Spleen (tissue), 11 donors: ENCODE data around the gene STAG3. TPM values are rescaled to one million over a fixed set of nuclear protein-coding genes. Genes with fewer than 3 reads are reported as not detected.

Experiments
- DNase-seq: peaks from one replicate; pipeline ENCODE4 v3.0.0-alpha.2; 2020
- H3K27ac ChIP-seq, 8 donors: fragments of 200-600 bp; sonication (generic) in 7 of 8; 1 replicate in 4 of 8; 2 replicates in 4 of 8; pipeline versions ENCODE4 v1.5.0 to v1.8.0; 2016 to 2021; ENCODE audit warnings: inconsistent platforms in 4 of 8, mild to moderate bottlenecking in 4 of 8, moderate library complexity in 1 of 8
- H3K27me3 ChIP-seq, 7 donors: fragments of 200-600 bp; sonication (generic) in 6 of 7; replicated peaks in 1 of 7; 1 replicate in 4 of 7; 2 replicates in 3 of 7; pipeline versions ENCODE4 v1.5.0 to v1.8.0; 2016 to 2021; ENCODE audit warnings: inconsistent platforms in 3 of 7, mild to moderate bottlenecking in 1 of 7
- H3K36me3 ChIP-seq, 6 donors: fragments of 200-600 bp; sonication (generic) in 5 of 6; 1 replicate in 4 of 6; 2 replicates in 2 of 6; pipeline versions ENCODE4 v1.5.0 to v1.8.0; 2016 to 2021; ENCODE audit warnings: inconsistent platforms in 2 of 6
- H3K4me1 ChIP-seq, 6 donors: fragments of 200-600 bp; sonication (generic) in 5 of 6; 1 replicate in 3 of 6; 2 replicates in 3 of 6; pipeline versions ENCODE4 v1.5.0 to v1.8.0; 2016 to 2021; ENCODE audit warnings: inconsistent platforms in 3 of 6
- H3K4me3 ChIP-seq, 8 donors: fragments of 200-600 bp; sonication (generic) in 7 of 8; 1 replicate in 4 of 8; 2 replicates in 4 of 8; pipeline versions ENCODE4 v1.5.0 to v1.8.0; 2016 to 2021; ENCODE audit warnings: inconsistent platforms in 4 of 8, mild to moderate bottlenecking in 4 of 8, moderate library complexity in 2 of 8
- H3K9me3 ChIP-seq, 8 donors: fragments of 200-600 bp; sonication (generic) in 7 of 8; 1 replicate in 4 of 8; 2 replicates in 4 of 8; pipeline versions ENCODE4 v1.5.0 to v1.8.0; 2016 to 2021; ENCODE audit warnings: inconsistent platforms in 4 of 8
- POLR2A ChIP-seq, 3 donors: fragments of 450-650 bp; IDR thresholded peaks; one replicate each; pipeline ENCODE4 v1.5.1; 2017; ENCODE audit warnings: antibody characterized with exemption in 3 of 3, mild to moderate bottlenecking in 1 of 3
- POLR2AphosphoS5 ChIP-seq, 3 donors: sonication (generic); formaldehyde crosslinking; IDR thresholded peaks; one replicate each; pipeline ENCODE4 v1.5.1; 2017; ENCODE audit warnings: antibody characterized with exemption in 3 of 3
- WGBS, 5 donors: extraction: QIAGEN DNeasy Blood & Tissue Kit in 3 of 5; methylation state at CpG; one replicate each; pipeline versions ENCODE4 v1.1.5 to v1.1.7; 2013 to 2018; 5-methylcytosine and 5-hydroxymethylcytosine counted together
- intact Hi-C: fragments of 100-400 bp; cut with DNase I; formaldehyde crosslinking; loops from one replicate; pipeline ENCODE4 v1.15.0; 2023; ENCODE audit warnings: low total_unique reads
- polyA plus RNA-seq, 3 donors: library from polyadenylated mRNA; stranded (reverse); fragments of 200-250 nt; gene quantifications; one replicate each; pipeline ENCODE4 v1.2.1, GENCODE V29; 2013
- total RNA-seq, 7 donors: library from RNA; depleted of rRNA in 3 of 7; stranded (reverse); fragments of >200 nt in 3 of 7; fragmentation: NEBNext Ultra II Directional in 4 of 7; extraction: Animal tissue kit (Norgen Biotek cat#: 25700) in 4 of 7; gene quantifications; one replicate each; pipeline versions ENCODE4 v1.1.0 to v1.2.1, GENCODE V29; 2016 to 2021
- TF ChIP-seq, protein P1 (sequence below), 11 experiments: fragments of 200-600 bp in 7 of 11; fragments of 450-650 bp in 4 of 11; sonication (generic) in 4 of 11; IDR thresholded peaks in 8 of 11; conservative IDR thresholded peaks in 3 of 11; 1 replicate in 7 of 11; 2 replicates in 4 of 11; pipeline versions ENCODE4 v1.4.0 to v1.8.0; 2016 to 2021; ENCODE audit warnings: antibody characterized with exemption in 11 of 11, inconsistent platforms in 4 of 11, mild to moderate bottlenecking in 1 of 11
- donor health status: healthy with polysubstance abuse.
- donor health status: DM: no; HTN: no; CAD: no; lungs with moderate emphysema.
- donor health status: DM: no; HTN: no; CAD: no.
- donor health status: Bipolar disorder and iron deficiency.
- donor health status: healthy.
- donor health status: DM: no; HTN: no; CAD: no.
- donor health status: DM: yes; HTN: yes; CAD: no.

Gene STAG3
- total and polyA plus RNA-seq, 10 donors = 8.0 to 123 (median 40.4) TPM

DNA sequence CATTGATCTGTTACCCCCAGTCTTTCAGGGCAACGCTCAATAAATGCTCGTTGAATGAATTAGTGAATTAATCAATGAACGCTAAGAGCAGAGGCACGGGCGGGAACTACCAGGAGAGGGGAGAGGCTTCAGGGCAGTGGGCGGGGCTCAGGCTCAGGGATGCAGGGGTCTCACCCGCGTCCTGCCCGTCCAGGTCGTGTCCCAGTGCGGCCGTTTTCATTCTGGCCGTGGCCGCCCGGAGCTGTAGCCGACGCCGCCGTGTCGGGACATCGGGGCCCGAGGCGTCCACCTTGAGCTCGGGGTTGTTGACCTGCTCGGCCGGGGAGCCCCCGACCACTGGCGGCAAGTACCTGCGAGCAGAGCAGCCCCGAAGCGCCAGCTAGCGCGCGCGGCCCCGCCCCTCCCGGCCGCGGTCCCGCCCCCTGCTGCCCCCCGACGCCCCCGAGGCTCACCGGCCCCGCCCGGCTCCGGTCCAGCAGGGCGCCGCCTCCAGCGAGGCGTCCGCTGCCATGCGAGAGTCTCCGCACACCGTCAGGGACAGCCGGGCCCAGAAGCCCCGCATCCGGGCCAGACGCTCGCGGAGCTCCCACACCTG, 6.5 kb upstream of the STAG3 start:
- Histone ChIP-seq H3K36me3 (no peaks in the 10 kb centered on the region), H3K9me3 (no peaks in the 10 kb centered on the region), H3K4me3 (peak overlapping the region; percentile 18 to 73 (median 44)), H3K4me1 (peaks cover 19 to 68% (median 41%) of the 10 kb centered on the region in 6 donors), H3K27me3 (peaks cover 0 to 70% (median 37%) of the 10 kb centered on the region in 7 donors), H3K27ac (peak overlapping the region in 1 of 8 donors; percentile 28)
- WGBS, 5 donors = 5 to 29% (median 8%) methylated on average over 4 to 61 of the region's 61 CpGs
- TF ChIP-seq POLR2AphosphoS5 (IDR thresholded peaks at IDR 0.05) (peak in 2 of 3 donors; percentile 17 to 46), POLR2A (IDR thresholded peaks at IDR 0.05) (no peak)
- peak; percentile 85 for DNase-seq
- intact Hi-C loops = no loop called here

DNA sequence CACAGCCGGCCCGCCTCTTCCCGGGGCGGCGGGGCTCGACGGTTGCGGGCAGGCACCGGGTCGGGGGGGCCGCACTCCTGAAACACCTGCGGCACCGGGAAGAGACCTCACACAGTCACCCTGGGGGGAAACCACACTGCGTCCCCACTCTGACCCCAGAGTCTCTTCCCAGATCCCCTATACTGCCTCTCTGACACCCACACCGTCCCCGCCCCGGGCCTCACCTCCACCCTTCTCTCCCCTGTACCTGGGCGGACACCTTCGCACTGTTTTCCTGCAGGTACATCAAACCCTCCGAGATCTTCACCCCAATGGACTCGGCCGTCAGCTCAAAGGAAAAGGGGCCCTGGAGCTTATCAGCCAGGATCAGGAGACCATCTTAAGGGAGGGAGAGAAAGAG, 5.9 kb upstream of the STAG3 start:
- Histone ChIP-seq H3K36me3 (no peaks in the 10 kb centered on the region), H3K4me3 (peak overlapping the region; percentile 18 to 73 (median 44)), H3K27me3 (peaks cover 0 to 64% (median 32%) of the 10 kb centered on the region in 7 donors), H3K27ac (peak overlapping the region in 1 of 8 donors; percentile 28), H3K4me1 (peaks cover 19 to 68% (median 45%) of the 10 kb centered on the region in 6 donors), H3K9me3 (no peaks in the 10 kb centered on the region)
- intact Hi-C loops = no loop called here
- 28 to 57% (median 40%) methylated on average over 9 to 22 of the region's 22 CpGs for WGBS, 5 donors
- TF ChIP-seq POLR2AphosphoS5 (IDR thresholded peaks at IDR 0.05) = no peak
- TF ChIP-seq POLR2A (IDR thresholded peaks at IDR 0.05) = no peak
- TF ChIP-seq, protein P1, sequence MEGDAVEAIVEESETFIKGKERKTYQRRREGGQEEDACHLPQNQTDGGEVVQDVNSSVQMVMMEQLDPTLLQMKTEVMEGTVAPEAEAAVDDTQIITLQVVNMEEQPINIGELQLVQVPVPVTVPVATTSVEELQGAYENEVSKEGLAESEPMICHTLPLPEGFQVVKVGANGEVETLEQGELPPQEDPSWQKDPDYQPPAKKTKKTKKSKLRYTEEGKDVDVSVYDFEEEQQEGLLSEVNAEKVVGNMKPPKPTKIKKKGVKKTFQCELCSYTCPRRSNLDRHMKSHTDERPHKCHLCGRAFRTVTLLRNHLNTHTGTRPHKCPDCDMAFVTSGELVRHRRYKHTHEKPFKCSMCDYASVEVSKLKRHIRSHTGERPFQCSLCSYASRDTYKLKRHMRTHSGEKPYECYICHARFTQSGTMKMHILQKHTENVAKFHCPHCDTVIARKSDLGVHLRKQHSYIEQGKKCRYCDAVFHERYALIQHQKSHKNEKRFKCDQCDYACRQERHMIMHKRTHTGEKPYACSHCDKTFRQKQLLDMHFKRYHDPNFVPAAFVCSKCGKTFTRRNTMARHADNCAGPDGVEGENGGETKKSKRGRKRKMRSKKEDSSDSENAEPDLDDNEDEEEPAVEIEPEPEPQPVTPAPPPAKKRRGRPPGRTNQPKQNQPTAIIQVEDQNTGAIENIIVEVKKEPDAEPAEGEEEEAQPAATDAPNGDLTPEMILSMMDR (IDR thresholded peaks at IDR 0.05 in 8 of 11, conservative IDR thresholded peaks at IDR 0.05 in 3 of 11) = no peak
- peak; percentile 77 for DNase-seq

DNA sequence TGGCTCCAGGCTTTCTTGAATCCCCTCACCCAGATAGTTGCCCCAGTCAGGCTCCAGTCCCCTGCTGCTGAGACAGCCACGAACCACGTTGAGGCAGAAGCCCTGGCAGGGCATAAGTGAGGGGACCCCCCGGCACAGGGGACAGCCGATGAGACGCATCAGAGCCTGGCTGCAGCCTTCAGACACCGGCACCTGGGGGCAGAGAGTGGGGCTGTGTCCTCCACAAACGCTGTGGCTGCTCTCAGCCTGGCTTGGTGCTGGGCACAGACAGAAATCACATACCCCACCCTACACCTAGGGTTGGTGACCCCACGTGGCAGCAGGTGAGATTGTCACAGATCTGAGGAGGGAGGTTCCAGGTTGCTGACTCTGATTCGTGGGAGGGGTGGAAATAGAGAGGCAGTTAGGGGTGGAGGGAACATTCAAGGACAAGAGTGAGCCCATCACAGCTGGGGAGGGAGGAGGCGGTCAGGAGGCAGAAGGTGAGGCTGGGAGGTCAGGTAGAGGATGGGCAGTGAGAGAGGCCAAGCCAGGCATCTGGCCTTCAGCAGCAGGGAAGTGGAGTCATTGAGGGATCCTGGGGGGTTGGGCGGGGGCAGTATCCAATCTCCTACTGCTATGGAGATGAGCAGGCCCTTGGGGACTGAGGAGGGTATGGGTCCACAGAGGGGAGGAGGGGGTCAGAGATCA, 3.8 kb upstream of the STAG3 start:
- no peak overlapping the region for H3K4me3 ChIP-seq
- DNase-seq = peak; percentile 68
- WGBS, 5 donors = 87 to 92% (median 91%) methylated on average over 11 of the region's 11 CpGs
- peaks cover 0 to 6% (median 0%) of the 10 kb centered on the region in 8 donors for H3K9me3 ChIP-seq
- H3K27me3 ChIP-seq = peaks cover 0 to 50% (median 24%) of the 10 kb centered on the region in 7 donors
- TF ChIP-seq POLR2A (IDR thresholded peaks at IDR 0.05) = no peak
- TF ChIP-seq, protein P1 (IDR thresholded peaks at IDR 0.05 in 8 of 11, conservative IDR thresholded peaks at IDR 0.05 in 3 of 11) = no peak
- TF ChIP-seq POLR2AphosphoS5 (IDR thresholded peaks at IDR 0.05) = no peak
- intact Hi-C loops = no loop called here
- H3K36me3 ChIP-seq = no peaks in the 10 kb centered on the region
- H3K4me1 ChIP-seq = peaks cover 8 to 62% (median 35%) of the 10 kb centered on the region in 6 donors
- no peak overlapping the region for H3K27ac ChIP-seq

DNA sequence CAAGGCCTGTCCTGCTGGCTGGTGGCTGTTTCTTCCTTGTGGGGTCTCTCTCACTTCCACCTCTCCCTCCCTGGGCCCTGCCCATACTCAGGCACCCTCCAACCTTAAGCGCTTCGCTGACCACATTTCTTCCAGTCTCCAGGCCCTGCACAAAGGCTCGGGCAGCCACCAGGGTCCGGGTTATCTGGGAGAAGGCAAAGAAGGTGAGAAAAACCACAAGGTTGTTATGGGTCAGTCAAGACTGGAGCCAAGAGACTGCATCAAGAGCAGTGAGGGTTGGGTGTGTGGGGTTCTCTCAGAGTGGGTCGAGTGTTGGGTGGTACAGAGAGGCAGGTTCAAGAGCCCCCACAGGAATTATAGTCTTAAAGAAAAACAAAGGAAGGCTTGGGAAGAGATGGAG, 3.1 kb upstream of the STAG3 start:
- H3K27ac ChIP-seq = no peak overlapping the region
- no peaks in the 10 kb centered on the region for H3K36me3 ChIP-seq
- no peak overlapping the region for H3K4me3 ChIP-seq
- H3K27me3 ChIP-seq = peaks cover 0 to 44% (median 24%) of the 10 kb centered on the region in 7 donors
- peaks cover 0 to 6% (median 0%) of the 10 kb centered on the region in 8 donors for H3K9me3 ChIP-seq
- intact Hi-C loops = no loop called here
- DNase-seq = peak; percentile 40
- TF ChIP-seq POLR2A (IDR thresholded peaks at IDR 0.05) (no peak), POLR2AphosphoS5 (IDR thresholded peaks at IDR 0.05) (no peak)
- TF ChIP-seq, protein P1 (IDR thresholded peaks at IDR 0.05 in 8 of 11, conservative IDR thresholded peaks at IDR 0.05 in 3 of 11) = no peak
- peaks cover 8 to 56% (median 32%) of the 10 kb centered on the region in 6 donors for H3K4me1 ChIP-seq
- 89 to 96% (median 90%) methylated on average over 5 of the region's 5 CpGs for WGBS, 5 donors
